22Rv1 (cell line): ENCODE measurements around the gene PTPDC1.

Experiments
- H3K27ac ChIP-seq: fragments of 450-650 bp; 2 replicates; pipeline ENCODE4 v1.5.1; 2017
- CTCF ChIP-seq: fragments of 450-650 bp; IDR thresholded peaks from 2 replicates; pipeline ENCODE4 v1.5.1; 2017; ENCODE audit warnings: mild to moderate bottlenecking
- ZFX ChIP-seq: fragments of 450-650 bp; IDR thresholded peaks from 2 replicates; pipeline ENCODE4 v1.6.1; 2017; ENCODE audit warnings: antibody characterized with exemption, borderline replicate concordance

Gene PTPDC1

GRCh38 chr9:94156348-94157049 lies 72.2 kb downstream of the PTPDC1 start:
- no peak overlapping the region for H3K27ac ChIP-seq
- no peak for TF ChIP-seq ZFX
- TF ChIP-seq CTCF: no peak

DNA sequence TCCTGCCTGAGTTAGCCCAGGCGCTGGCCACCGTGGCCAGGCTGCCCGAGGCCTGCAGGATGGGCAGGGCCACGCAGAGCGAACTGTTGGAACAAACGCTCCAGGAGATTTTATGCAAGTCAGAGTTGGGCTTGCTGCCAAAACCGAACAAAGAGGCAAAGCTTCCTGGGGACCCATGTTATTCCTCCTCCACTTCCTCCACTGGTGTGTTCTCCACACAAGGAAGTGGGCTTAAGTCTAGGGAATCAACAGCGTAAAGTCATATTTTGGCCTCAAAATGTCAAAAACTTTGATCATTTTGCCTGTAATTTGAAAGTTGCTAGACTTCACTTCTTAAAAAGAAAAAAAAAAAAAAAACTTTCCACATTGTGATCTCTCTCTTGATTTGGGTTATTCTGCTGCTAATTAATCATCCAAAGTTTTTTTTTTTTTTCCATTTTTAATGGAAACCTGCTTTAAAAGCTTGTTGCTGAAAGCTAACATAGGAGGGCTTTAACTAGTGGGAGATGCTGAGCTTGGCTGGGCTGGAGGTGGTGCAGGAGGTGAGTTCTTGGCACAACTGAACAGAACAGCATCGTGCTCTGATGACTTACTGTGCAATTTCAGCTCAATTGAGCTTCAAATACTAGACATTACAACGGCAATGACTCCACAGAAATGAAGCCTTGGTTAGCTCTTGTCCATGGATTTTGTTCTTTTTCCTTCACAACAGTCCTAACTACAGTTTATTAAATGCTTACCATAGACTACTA lies 73.0 kb downstream of the PTPDC1 start:
- TF ChIP-seq ZFX (no peak), CTCF (no peak)
- H3K27ac ChIP-seq: no peak overlapping the region
